H9 (cell line): Measurements from ENCODE around the gene LILRA5. TPM values are rescaled to one million over a fixed set of nuclear protein-coding genes. Genes with fewer than 3 reads are reported as not detected.

ENCODE experiments used
- DNase-seq: peaks from one replicate; pipeline ENCODE4 v3.0.0-alpha.2; 2017
- H2AFZ ChIP-seq: one replicate; pipeline ENCODE4 v1.6.1; 2013; ENCODE audit warnings: mild to moderate bottlenecking, low read length, control low read depth, moderate library complexity
- H2AK5ac ChIP-seq: 2 replicates; pipeline ENCODE4 v1.6.1; 2013; ENCODE audit warnings: low read length, control low read depth, mixed read lengths; ENCODE audit not compliant: insufficient read length
- H2BK120ac ChIP-seq: one replicate; pipeline ENCODE4 v1.6.1; 2013; ENCODE audit warnings: low read depth, mild to moderate bottlenecking, low read length, control low read depth, inconsistent platforms; ENCODE audit not compliant: poor library complexity, severe bottlenecking
- H2BK12ac ChIP-seq: 2 replicates; pipeline ENCODE4 v1.6.1; 2013; ENCODE audit warnings: low read length, control low read depth, mixed read lengths, low read depth; ENCODE audit not compliant: insufficient read length
- H2BK15ac ChIP-seq: 2 replicates; pipeline ENCODE4 v1.6.1; 2013; ENCODE audit warnings: low read depth, low read length, control low read depth
- H2BK20ac ChIP-seq: one replicate; pipeline ENCODE4 v1.6.1; 2013; ENCODE audit warnings: low read depth, mild to moderate bottlenecking, low read length, control low read depth, inconsistent platforms; ENCODE audit not compliant: poor library complexity, severe bottlenecking
- H2BK5ac ChIP-seq: 2 replicates; pipeline ENCODE4 v1.6.1; 2013; ENCODE audit warnings: low read length, control low read depth, mixed read lengths; ENCODE audit not compliant: insufficient read length
- H3K14ac ChIP-seq: 2 replicates; pipeline ENCODE4 v1.6.1; 2013; ENCODE audit warnings: low read length, control low read depth; ENCODE audit not compliant: insufficient read depth
- H3K18ac ChIP-seq: 2 replicates; pipeline ENCODE4 v1.6.1; 2013; ENCODE audit warnings: low read depth, mild to moderate bottlenecking, mixed read lengths, low read length, control low read depth; ENCODE audit not compliant: insufficient read length
- H3K23ac ChIP-seq: 2 replicates; pipeline ENCODE4 v1.6.1; 2013; ENCODE audit warnings: low read length, control low read depth, mixed read lengths, low read depth; ENCODE audit not compliant: insufficient read length
- H3K23me2 ChIP-seq: 2 replicates; pipeline ENCODE4 v1.6.1; 2013; ENCODE audit warnings: low read depth, mild to moderate bottlenecking, mixed read lengths, low read length, control low read depth; ENCODE audit not compliant: insufficient read length, poor library complexity, severe bottlenecking
- H3K27ac ChIP-seq: 2 replicates; pipeline ENCODE4 v1.5.1; 2013; ENCODE audit warnings: low read length, control low read depth, mixed read lengths, low read depth; ENCODE audit not compliant: insufficient read length
- H3K27me3 ChIP-seq: 2 replicates; pipeline ENCODE4 v1.6.1; 2013; ENCODE audit warnings: low read length, control low read depth, inconsistent platforms; ENCODE audit not compliant: insufficient read depth
- H3K4ac ChIP-seq: 2 replicates; pipeline ENCODE4 v1.6.1; 2013; ENCODE audit warnings: low read depth, mild to moderate bottlenecking, control low read depth, inconsistent platforms, low read length, moderate library complexity
- H3K4me1 ChIP-seq: 2 replicates; pipeline ENCODE4 v1.6.1; 2013; ENCODE audit warnings: low read length, control low read depth, inconsistent platforms; ENCODE audit not compliant: insufficient read depth
- H3K4me2 ChIP-seq: 2 replicates; pipeline ENCODE4 v1.6.1; 2013; ENCODE audit warnings: low read length, control low read depth, mixed read lengths; ENCODE audit not compliant: insufficient read length, insufficient read depth
- H3K56ac ChIP-seq: 2 replicates; pipeline ENCODE4 v1.6.1; 2013; ENCODE audit warnings: low read depth, mild to moderate bottlenecking, mixed read lengths, low read length, control low read depth; ENCODE audit not compliant: insufficient read length
- H3K79me1 ChIP-seq: 2 replicates; pipeline ENCODE4 v1.6.1; 2013; ENCODE audit warnings: low read depth, mild to moderate bottlenecking, moderate library complexity, low read length, control low read depth, inconsistent platforms; ENCODE audit not compliant: insufficient read depth, poor library complexity, severe bottlenecking
- H3K79me2 ChIP-seq: 2 replicates; pipeline ENCODE4 v1.6.1; 2013; ENCODE audit warnings: low read length, control low read depth, inconsistent platforms; ENCODE audit not compliant: insufficient read depth
- H3K9ac ChIP-seq: 2 replicates; pipeline ENCODE4 v1.6.1; 2013; ENCODE audit warnings: low read length, control low read depth, mixed read lengths; ENCODE audit not compliant: insufficient read length; ENCODE audit errors: extremely low read depth
- H3K9me3 ChIP-seq: one replicate; pipeline ENCODE4 v1.6.1; 2013; ENCODE audit warnings: low read depth, low read length, inconsistent platforms; ENCODE audit not compliant: control insufficient read depth
- H3T11ph ChIP-seq: one replicate; pipeline ENCODE4 v1.6.1; 2013; ENCODE audit warnings: mild to moderate bottlenecking, low read length, control low read depth, inconsistent platforms
- H4K20me1 ChIP-seq: one replicate; pipeline ENCODE4 v1.6.1; 2013; ENCODE audit not compliant: control insufficient read depth, insufficient read length, insufficient read depth
- H4K5ac ChIP-seq: 2 replicates; pipeline ENCODE4 v1.6.1; 2013; ENCODE audit warnings: low read depth, mild to moderate bottlenecking, mixed read lengths, low read length, control low read depth; ENCODE audit not compliant: insufficient read length
- H4K8ac ChIP-seq: replicated peaks from 2 replicates; pipeline ENCODE4 v1.6.1; 2013; ENCODE audit warnings: low read length, control low read depth, mixed read lengths, low read depth; ENCODE audit not compliant: insufficient read length
- H4K91ac ChIP-seq: 2 replicates; pipeline ENCODE4 v1.6.1; 2013; ENCODE audit warnings: low read depth, mild to moderate bottlenecking, moderate library complexity, mixed read lengths, low read length, control low read depth; ENCODE audit not compliant: insufficient read length
- H3K27ac Mint-ChIP-seq, 3 experiments: 2 replicates in 2 of 3; 3 replicates in 1 of 3; pipeline ENCODE4 v1.8.0; 2020 to 2021; ENCODE audit warnings: mixed read lengths in 3 of 3, mild to moderate bottlenecking in 1 of 3, moderate library complexity in 1 of 3
- H3K27me3 Mint-ChIP-seq: 2 replicates; pipeline ENCODE4 v1.8.0; 2021; ENCODE audit warnings: low read depth, mild to moderate bottlenecking, moderate library complexity, mixed read lengths
- H3K36me3 Mint-ChIP-seq, 3 experiments: 2 replicates in 2 of 3; 3 replicates in 1 of 3; pipeline ENCODE4 v1.8.0; 2020 to 2021; ENCODE audit warnings: low read depth in 3 of 3, mixed read lengths in 3 of 3; ENCODE audit not compliant: insufficient read depth in 1 of 3
- H3K4me1 Mint-ChIP-seq, 2 experiments: 2 replicates each; pipeline ENCODE4 v1.8.0; 2020; ENCODE audit warnings: mixed read lengths in 2 of 2
- H3K4me3 Mint-ChIP-seq, 2 experiments: 2 replicates in 1 of 2; 3 replicates in 1 of 2; pipeline ENCODE4 v1.8.0; 2020 to 2021; ENCODE audit warnings: mild to moderate bottlenecking in 2 of 2, mixed read lengths in 2 of 2, moderate library complexity in 1 of 2
- H3K9me3 Mint-ChIP-seq, 2 experiments: 2 replicates in 1 of 2; 3 replicates in 1 of 2; pipeline ENCODE4 v1.8.0; 2020; ENCODE audit warnings: mild to moderate bottlenecking in 2 of 2, mixed read lengths in 2 of 2, moderate library complexity in 1 of 2
- WGBS: extraction: QIAGEN DNeasy Blood & Tissue Kit; methylation state at CpG from one replicate; pipeline ENCODE4 v1.1.7; 2013; ENCODE audit warnings: missing lambda C conversion rate, low lambda C conversion rate, mixed read lengths; ENCODE audit not compliant: insufficient read length; ENCODE audit errors: extremely low coverage; 5-methylcytosine and 5-hydroxymethylcytosine counted together
- total RNA-seq: library from RNA; stranded (reverse); gene quantifications from 2 replicates; pipeline ENCODE4 v1.2.1, GENCODE V29; 2021
- TF ChIP-seq, protein P1 (sequence below): fragments of 200-600 bp; sonication (generic); conservative IDR thresholded peaks from 3 replicates; pipeline ENCODE4 v1.8.0; 2021; ENCODE audit warnings: antibody characterized with exemption, mild to moderate bottlenecking

LILRA5 gene
- total RNA-seq, 1 experiment from 2014 or later, result not detected

DNA sequence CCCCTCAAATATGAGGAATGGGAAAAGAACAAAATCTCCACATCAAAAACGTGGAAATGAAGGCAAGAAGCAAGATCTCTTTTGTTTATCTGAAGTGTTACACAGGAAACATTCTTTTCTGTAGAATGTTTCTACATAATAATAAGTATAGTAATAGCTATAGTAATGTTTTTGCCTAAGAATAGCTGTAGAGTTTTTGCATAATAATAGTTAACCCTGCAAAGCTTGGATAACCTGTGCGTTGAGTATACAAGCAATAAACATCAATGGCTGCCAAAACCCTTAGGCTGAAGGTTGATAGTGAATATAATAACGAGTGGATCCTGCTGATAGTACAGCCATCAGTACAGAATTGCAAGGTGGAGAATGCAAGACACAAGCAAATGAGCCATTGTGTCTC is 11.1 kb upstream of the LILRA5 start:
- TF ChIP-seq, protein P1, sequence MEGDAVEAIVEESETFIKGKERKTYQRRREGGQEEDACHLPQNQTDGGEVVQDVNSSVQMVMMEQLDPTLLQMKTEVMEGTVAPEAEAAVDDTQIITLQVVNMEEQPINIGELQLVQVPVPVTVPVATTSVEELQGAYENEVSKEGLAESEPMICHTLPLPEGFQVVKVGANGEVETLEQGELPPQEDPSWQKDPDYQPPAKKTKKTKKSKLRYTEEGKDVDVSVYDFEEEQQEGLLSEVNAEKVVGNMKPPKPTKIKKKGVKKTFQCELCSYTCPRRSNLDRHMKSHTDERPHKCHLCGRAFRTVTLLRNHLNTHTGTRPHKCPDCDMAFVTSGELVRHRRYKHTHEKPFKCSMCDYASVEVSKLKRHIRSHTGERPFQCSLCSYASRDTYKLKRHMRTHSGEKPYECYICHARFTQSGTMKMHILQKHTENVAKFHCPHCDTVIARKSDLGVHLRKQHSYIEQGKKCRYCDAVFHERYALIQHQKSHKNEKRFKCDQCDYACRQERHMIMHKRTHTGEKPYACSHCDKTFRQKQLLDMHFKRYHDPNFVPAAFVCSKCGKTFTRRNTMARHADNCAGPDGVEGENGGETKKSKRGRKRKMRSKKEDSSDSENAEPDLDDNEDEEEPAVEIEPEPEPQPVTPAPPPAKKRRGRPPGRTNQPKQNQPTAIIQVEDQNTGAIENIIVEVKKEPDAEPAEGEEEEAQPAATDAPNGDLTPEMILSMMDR, result no peak
- peaks cover 16 to 25% of the 10 kb centered on the region in 2 experiments for H3K4me1 Mint-ChIP-seq
- Histone ChIP-seq H2BK12ac (no peak overlapping the region), H4K91ac (no peak overlapping the region), H3K79me2 (no peaks in the 10 kb centered on the region), H3K23ac (no peak overlapping the region), H4K5ac (no peak overlapping the region), H3K4ac (no peak overlapping the region), H3K9me3 (peaks cover 4% of the 10 kb centered on the region), H2AK5ac (no peak overlapping the region), H3K27me3 (no peaks in the 10 kb centered on the region; the same call in 1 of the 2 replicates), H3K4me2 (peak overlapping the region; percentile 76), H2BK5ac (no peak overlapping the region), H2AFZ (no peak overlapping the region), H3K56ac (no peak overlapping the region), H3K79me1 (no peaks in the 10 kb centered on the region), H3K9ac (no peak overlapping the region), H3K4me1 (peaks cover 6% of the 10 kb centered on the region), H2BK20ac (no peak overlapping the region), H3K27ac (peak overlapping the region; percentile 32), H3T11ph (peak overlapping the region; percentile 53), H2BK120ac (no peak overlapping the region), H4K8ac (no peak overlapping the region), H4K20me1 (no peaks in the 10 kb centered on the region), H2BK15ac (no peak overlapping the region), H3K18ac (no peak overlapping the region), H3K14ac (no peak overlapping the region), H3K23me2 (no peaks in the 10 kb centered on the region)
- no peak for DNase-seq
- H3K27me3 Mint-ChIP-seq, result peaks cover 39% of the 10 kb centered on the region
- no CpG with 5 or more reads among the region's 3 CpGs for WGBS
- H3K9me3 Mint-ChIP-seq, result peaks cover 27 to 56% of the 10 kb centered on the region in 2 experiments
- peaks cover 8 to 25% (median 16%) of the 10 kb centered on the region in 3 experiments for H3K36me3 Mint-ChIP-seq
- H3K4me3 Mint-ChIP-seq, result peak overlapping the region in 1 of 2 experiments; percentile 36; a peak in 2 of 5 replicates
- H3K27ac Mint-ChIP-seq, result no peak overlapping the region
